Type B pancreatic cell (in vitro differentiated cells): ENCODE results near the gene RPS5. TPM values are rescaled to one million over a fixed set of nuclear protein-coding genes. Genes with fewer than 3 reads are reported as not detected.

Experiments
- DNase-seq: peaks from one replicate; pipeline ENCODE4 v3.0.0; 2021; ENCODE audit warnings: mixed read lengths; ENCODE audit not compliant: unreplicated experiment; ENCODE audit errors: extremely low spot score
- H3K27ac Mint-ChIP-seq: 2 replicates; pipeline ENCODE4 v1.8.0; 2021; ENCODE audit warnings: mild to moderate bottlenecking, mixed read lengths
- H3K27me3 Mint-ChIP-seq: 2 replicates; pipeline ENCODE4 v1.8.0; 2021; ENCODE audit warnings: mixed read lengths
- H3K36me3 Mint-ChIP-seq: 2 replicates; pipeline ENCODE4 v1.8.0; 2021; ENCODE audit warnings: mixed read lengths
- H3K4me1 Mint-ChIP-seq: one replicate; pipeline ENCODE4 v1.8.0; 2021; ENCODE audit warnings: mixed read lengths; ENCODE audit not compliant: unreplicated experiment
- H3K4me3 Mint-ChIP-seq: 2 replicates; pipeline ENCODE4 v1.8.0; 2021; ENCODE audit warnings: mild to moderate bottlenecking, mixed read lengths
- H3K9me3 Mint-ChIP-seq: 2 replicates; pipeline ENCODE4 v1.8.0; 2021; ENCODE audit warnings: mixed read lengths
- total RNA-seq: library from RNA; stranded (reverse); gene quantifications from 2 replicates; pipeline ENCODE4 v1.2.1, GENCODE V29; 2021; ENCODE audit warnings: low replicate concordance
- TF ChIP-seq, protein P1 (sequence below): fragments of 200-600 bp; sonication (generic); conservative IDR thresholded peaks from 2 replicates; pipeline ENCODE4 v1.5.0; 2021; ENCODE audit warnings: antibody characterized with exemption, mild to moderate bottlenecking

The RPS5 gene
- total RNA-seq, 1 donor from 2014 or later = 1,324 TPM

DNA sequence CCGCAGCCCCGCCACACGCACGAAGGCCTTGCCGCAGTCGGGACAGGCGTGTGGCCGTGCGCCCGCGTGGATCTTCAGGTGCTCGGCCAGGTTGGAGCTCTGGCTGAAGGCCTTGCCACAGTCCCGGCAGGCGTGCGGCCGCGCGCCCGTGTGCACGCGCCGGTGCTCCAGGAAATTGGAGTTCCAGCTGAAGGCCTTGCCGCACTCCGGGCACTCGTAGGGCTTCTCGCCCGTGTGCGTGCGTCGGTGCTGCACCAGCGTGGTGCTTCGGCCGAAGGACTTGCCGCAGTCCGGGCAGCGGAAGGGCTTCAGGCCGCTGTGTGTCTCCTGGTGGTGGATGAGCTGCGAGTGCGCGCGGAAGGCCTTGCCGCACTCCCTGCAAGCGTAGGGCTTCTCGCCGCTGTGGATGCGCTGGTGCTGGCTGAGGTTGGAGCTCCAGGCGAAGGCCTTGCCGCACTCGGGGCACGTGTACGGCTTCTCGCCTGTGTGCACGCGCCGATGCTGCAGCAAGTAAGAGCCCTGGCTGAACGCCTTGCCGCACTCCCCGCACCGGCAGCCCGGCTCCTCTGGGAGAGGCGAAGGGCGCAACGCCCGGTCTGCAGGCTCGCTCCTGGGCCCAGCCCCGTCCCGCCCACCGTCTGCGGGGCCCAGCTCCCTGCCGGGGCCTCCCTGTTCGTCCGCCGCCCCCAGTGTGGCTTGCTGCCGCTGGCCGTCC is 30.1 kb upstream of the RPS5 start:
- H3K27me3 Mint-ChIP-seq = no peaks in the 10 kb centered on the region
- TF ChIP-seq, protein P1, sequence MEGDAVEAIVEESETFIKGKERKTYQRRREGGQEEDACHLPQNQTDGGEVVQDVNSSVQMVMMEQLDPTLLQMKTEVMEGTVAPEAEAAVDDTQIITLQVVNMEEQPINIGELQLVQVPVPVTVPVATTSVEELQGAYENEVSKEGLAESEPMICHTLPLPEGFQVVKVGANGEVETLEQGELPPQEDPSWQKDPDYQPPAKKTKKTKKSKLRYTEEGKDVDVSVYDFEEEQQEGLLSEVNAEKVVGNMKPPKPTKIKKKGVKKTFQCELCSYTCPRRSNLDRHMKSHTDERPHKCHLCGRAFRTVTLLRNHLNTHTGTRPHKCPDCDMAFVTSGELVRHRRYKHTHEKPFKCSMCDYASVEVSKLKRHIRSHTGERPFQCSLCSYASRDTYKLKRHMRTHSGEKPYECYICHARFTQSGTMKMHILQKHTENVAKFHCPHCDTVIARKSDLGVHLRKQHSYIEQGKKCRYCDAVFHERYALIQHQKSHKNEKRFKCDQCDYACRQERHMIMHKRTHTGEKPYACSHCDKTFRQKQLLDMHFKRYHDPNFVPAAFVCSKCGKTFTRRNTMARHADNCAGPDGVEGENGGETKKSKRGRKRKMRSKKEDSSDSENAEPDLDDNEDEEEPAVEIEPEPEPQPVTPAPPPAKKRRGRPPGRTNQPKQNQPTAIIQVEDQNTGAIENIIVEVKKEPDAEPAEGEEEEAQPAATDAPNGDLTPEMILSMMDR = no peak
- no peaks in the 10 kb centered on the region for H3K36me3 Mint-ChIP-seq
- no peak overlapping the region for H3K27ac Mint-ChIP-seq
- no peaks in the 10 kb centered on the region for H3K9me3 Mint-ChIP-seq
- DNase-seq = no peak
- peaks cover 6% of the 10 kb centered on the region for H3K4me1 Mint-ChIP-seq
- H3K4me3 Mint-ChIP-seq = no peak overlapping the region

- H3K27ac Mint-ChIP-seq = no peak overlapping the region
- TF ChIP-seq, protein P1 = no peak
- H3K4me3 Mint-ChIP-seq = no peak overlapping the region
- H3K27me3 Mint-ChIP-seq = no peaks in the 10 kb centered on the region
- H3K9me3 Mint-ChIP-seq = no peaks in the 10 kb centered on the region
- peaks cover 7% of the 10 kb centered on the region for H3K4me1 Mint-ChIP-seq
- no peak for DNase-seq
- H3K36me3 Mint-ChIP-seq = no peaks in the 10 kb centered on the region
Observed at GRCh38 chr19:58357481-58358145, 29.5 kb upstream of the RPS5 start.

DNA sequence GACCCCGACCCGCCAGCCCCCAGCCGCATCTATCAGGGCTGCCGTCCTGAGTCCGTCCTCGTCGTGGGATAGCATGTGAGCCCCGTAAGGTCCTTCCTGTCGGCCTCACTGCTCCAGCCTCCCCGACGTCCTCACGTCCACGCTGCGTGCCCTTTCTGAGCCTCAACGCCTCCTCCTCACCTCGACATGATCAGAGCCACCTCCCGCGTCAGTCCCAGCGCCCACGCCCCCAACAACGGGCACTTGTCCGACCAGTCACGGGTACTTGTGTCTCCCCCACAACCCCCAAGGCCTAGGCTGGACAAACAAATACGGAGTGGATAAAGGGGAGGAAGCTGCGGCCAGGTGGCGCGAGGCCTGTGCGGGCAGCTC is 25.2 kb upstream of the RPS5 start:
- H3K27me3 Mint-ChIP-seq = no peaks in the 10 kb centered on the region
- TF ChIP-seq, protein P1 = no peak
- H3K27ac Mint-ChIP-seq = peak overlapping the region; percentile 98
- no peaks in the 10 kb centered on the region for H3K9me3 Mint-ChIP-seq
- H3K4me1 Mint-ChIP-seq = peaks cover 7% of the 10 kb centered on the region
- DNase-seq = no peak
- peak overlapping the region; percentile 97 for H3K4me3 Mint-ChIP-seq
- no peaks in the 10 kb centered on the region for H3K36me3 Mint-ChIP-seq

- peaks cover 7% of the 10 kb centered on the region for H3K4me1 Mint-ChIP-seq
- peak within 1 kb of the TSS; percentile 97 for H3K4me3 Mint-ChIP-seq
- H3K27ac Mint-ChIP-seq = peak within 1 kb of the TSS; percentile 98
- H3K9me3 Mint-ChIP-seq = no peaks in the 10 kb centered on the region
- no peaks in the 10 kb centered on the region for H3K36me3 Mint-ChIP-seq
- peak; percentile 97 for DNase-seq
- TF ChIP-seq, protein P1 = peak; percentile 15
- no peaks in the 10 kb centered on the region for H3K27me3 Mint-ChIP-seq
Observed at GRCh38 chr19:58362272-58362994, 24.6 kb upstream of the RPS5 start, which contains the start of gene ZNF497. Gene ZNF497 (minus strand): TSS chr19:58362751. CDS start chr19:58357635, 5,116 bp downstream.

DNA sequence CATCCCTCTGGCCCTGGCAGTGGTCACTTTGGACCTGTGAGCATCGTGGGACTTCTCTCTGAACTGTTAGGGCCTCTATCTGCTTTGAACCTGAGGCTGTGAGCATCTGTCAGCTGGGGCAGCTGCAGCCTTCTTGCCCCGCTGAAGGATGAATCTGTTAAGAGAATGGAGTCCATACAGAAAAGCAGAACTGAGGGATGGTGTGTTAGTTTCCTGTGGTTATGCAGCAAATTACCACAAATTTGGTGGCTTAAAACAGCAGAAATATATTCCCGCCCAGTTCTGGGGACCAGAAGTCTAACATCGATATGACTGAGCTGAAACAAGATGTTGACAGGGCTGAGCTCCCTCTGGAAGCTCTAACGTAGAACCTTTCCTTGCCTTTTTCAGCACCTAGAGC is 22.9 kb upstream of the RPS5 start:
- Mint-ChIP-seq H3K4me3 (peak overlapping the region; percentile 47), H3K36me3 (no peaks in the 10 kb centered on the region), H3K27me3 (no peaks in the 10 kb centered on the region), H3K9me3 (no peaks in the 10 kb centered on the region), H3K4me1 (peaks cover 7% of the 10 kb centered on the region), H3K27ac (no peak overlapping the region)
- DNase-seq = no peak
- TF ChIP-seq, protein P1 = no peak
